Endothelial cell (in vitro differentiated cells): ENCODE measurements around the gene LRRC34. TPM values are rescaled to one million over a fixed set of nuclear protein-coding genes. Genes with fewer than 3 reads are reported as not detected.

ENCODE experiments used
- DNase-seq: peaks from one replicate; pipeline ENCODE4 v3.0.0; 2021; ENCODE audit warnings: low spot score
- H3K27ac Mint-ChIP-seq: one replicate; pipeline ENCODE4 v1.8.0; 2021; ENCODE audit warnings: mixed read lengths, inconsistent platforms; ENCODE audit not compliant: unreplicated experiment
- H3K27me3 Mint-ChIP-seq: one replicate; pipeline ENCODE4 v1.8.0; 2021; ENCODE audit warnings: mild to moderate bottlenecking, moderate library complexity, mixed read lengths, inconsistent platforms; ENCODE audit not compliant: unreplicated experiment
- H3K36me3 Mint-ChIP-seq: one replicate; pipeline ENCODE4 v1.8.0; 2021; ENCODE audit warnings: mild to moderate bottlenecking, low read depth, mixed read lengths, inconsistent platforms; ENCODE audit not compliant: unreplicated experiment
- H3K4me1 Mint-ChIP-seq: one replicate; pipeline ENCODE4 v1.8.0; 2021; ENCODE audit warnings: mild to moderate bottlenecking, mixed read lengths, inconsistent platforms; ENCODE audit not compliant: unreplicated experiment
- H3K4me3 Mint-ChIP-seq: one replicate; pipeline ENCODE4 v1.8.0; 2021; ENCODE audit warnings: mild to moderate bottlenecking, mixed read lengths, inconsistent platforms; ENCODE audit not compliant: unreplicated experiment
- H3K9me3 Mint-ChIP-seq: one replicate; pipeline ENCODE4 v1.8.0; 2021; ENCODE audit warnings: mixed read lengths, inconsistent platforms; ENCODE audit not compliant: unreplicated experiment
- total RNA-seq: library from RNA; stranded (reverse); fragmentation: NEBNext Ultra II Directional; extraction: Animal tissue kit (Norgen Biotek cat#: 25700); gene quantifications from one replicate; pipeline ENCODE4 v1.2.1, GENCODE V29; 2021; ENCODE audit not compliant: unreplicated experiment
- TF ChIP-seq, protein P1 (sequence below): fragments of 200-600 bp; sonication (generic); IDR thresholded peaks from one replicate; pipeline ENCODE4 v1.5.0; 2021; ENCODE audit warnings: antibody characterized with exemption; ENCODE audit not compliant: unreplicated experiment

The LRRC34 gene
- total RNA-seq, 1 donor from 2014 or later = 5.6 TPM

DNA sequence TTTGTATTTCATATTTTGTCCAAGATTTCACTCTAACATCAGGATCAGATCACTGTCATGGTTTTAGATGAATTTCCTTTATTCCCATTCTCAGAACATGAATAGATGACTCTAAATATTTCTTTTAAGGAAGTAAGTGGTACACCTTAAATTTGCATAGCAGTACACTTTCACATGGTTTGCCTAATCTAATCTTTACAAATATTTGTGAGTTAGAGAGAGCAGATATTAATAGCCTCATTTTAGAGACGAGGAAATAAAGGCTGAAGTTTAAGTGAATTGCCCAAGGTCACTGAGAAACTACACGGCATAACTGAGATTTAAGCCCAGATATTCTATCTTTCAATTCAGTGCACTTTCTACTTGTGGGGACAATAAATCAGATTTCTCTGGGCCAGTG is 62.0 kb downstream of the LRRC34 start:
- TF ChIP-seq, protein P1, sequence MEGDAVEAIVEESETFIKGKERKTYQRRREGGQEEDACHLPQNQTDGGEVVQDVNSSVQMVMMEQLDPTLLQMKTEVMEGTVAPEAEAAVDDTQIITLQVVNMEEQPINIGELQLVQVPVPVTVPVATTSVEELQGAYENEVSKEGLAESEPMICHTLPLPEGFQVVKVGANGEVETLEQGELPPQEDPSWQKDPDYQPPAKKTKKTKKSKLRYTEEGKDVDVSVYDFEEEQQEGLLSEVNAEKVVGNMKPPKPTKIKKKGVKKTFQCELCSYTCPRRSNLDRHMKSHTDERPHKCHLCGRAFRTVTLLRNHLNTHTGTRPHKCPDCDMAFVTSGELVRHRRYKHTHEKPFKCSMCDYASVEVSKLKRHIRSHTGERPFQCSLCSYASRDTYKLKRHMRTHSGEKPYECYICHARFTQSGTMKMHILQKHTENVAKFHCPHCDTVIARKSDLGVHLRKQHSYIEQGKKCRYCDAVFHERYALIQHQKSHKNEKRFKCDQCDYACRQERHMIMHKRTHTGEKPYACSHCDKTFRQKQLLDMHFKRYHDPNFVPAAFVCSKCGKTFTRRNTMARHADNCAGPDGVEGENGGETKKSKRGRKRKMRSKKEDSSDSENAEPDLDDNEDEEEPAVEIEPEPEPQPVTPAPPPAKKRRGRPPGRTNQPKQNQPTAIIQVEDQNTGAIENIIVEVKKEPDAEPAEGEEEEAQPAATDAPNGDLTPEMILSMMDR = no peak
- no peak for DNase-seq
- H3K4me3 Mint-ChIP-seq = no peak overlapping the region
- no peaks in the 10 kb centered on the region for H3K36me3 Mint-ChIP-seq
- no peak overlapping the region for H3K27ac Mint-ChIP-seq
- peaks cover 4% of the 10 kb centered on the region for H3K4me1 Mint-ChIP-seq
- H3K9me3 Mint-ChIP-seq = no peaks in the 10 kb centered on the region
- H3K27me3 Mint-ChIP-seq = no peaks in the 10 kb centered on the region

DNA sequence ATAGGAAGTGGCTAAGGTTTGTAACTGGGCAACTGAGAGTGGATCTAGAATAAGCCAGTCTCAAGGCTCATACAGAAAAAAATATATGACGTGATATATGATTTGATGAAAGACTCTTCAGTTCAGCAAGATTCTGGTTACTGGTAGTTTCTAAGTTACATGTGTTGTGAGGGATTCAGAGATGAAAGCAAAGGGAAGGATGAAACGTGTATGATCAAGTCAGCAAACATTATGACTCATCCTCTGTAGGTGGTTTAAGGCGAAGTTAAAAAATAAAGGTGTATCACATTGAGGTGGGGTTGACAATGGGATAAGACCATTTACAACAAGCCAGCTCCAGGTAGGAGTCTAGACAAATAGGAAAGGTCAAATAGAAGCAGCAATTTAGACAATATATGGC is 64.0 kb downstream of the LRRC34 start:
- H3K4me1 Mint-ChIP-seq = peaks cover 4% of the 10 kb centered on the region
- TF ChIP-seq, protein P1 = no peak
- no peaks in the 10 kb centered on the region for H3K27me3 Mint-ChIP-seq
- no peaks in the 10 kb centered on the region for H3K9me3 Mint-ChIP-seq
- no peak overlapping the region for H3K4me3 Mint-ChIP-seq
- DNase-seq = no peak
- H3K36me3 Mint-ChIP-seq = no peaks in the 10 kb centered on the region
- no peak overlapping the region for H3K27ac Mint-ChIP-seq

DNA sequence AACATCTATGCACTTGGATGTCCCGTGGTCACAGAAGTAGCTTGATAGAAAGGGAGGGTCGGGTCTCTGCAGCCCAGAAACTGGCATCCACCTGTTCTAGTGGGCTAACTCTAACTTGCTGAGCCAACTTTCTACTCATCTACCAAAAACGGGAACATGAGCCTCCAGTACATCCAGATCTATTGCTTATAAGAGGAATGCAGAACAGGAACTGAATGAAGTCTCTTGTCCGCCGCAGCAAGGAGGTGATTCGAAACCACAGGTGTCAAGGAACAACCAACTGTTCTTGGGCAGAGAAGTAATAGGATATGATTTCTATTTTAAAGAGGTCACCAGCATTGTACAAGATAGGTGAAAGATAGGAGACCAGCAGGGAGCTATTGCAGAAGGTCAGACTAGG is 65.8 kb downstream of the LRRC34 start:
- no peak overlapping the region for H3K4me3 Mint-ChIP-seq
- H3K9me3 Mint-ChIP-seq = no peaks in the 10 kb centered on the region
- no peaks in the 10 kb centered on the region for H3K36me3 Mint-ChIP-seq
- no peak overlapping the region for H3K27ac Mint-ChIP-seq
- TF ChIP-seq, protein P1 = no peak
- H3K4me1 Mint-ChIP-seq = peaks cover 2% of the 10 kb centered on the region
- H3K27me3 Mint-ChIP-seq = no peaks in the 10 kb centered on the region
- DNase-seq = no peak

DNA sequence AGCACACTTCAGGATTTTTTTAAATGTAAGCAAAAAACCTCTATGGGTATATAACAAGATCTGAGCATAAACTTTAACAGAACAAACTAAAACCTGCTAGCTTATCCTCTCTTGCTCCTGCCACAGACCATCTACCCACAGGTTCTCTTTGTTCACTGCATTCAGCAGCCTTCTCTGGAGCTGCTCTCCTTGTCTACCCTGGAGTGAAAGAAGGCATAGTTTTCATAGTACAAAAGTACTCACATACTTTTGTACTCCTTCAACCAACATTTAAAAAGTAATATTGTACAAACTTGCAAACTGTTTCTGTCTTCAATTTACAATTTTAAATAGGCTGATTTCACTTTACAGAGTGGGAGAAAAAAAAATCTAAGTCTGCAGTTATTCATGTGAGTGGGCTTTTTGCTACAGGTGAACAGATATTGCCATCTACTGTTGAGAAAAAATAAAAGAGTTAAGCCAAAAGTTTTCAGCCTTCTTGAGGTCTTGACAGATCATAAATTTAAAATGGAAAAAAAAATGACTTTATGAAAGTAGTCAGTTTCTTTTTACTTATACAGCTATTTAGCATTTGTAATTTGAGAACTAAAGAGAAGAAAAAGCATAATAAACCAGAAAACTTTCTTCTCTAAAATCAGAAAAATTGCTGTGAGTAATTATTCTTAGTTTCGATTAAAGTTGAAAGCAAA is 68.2 kb downstream of the LRRC34 start:
- H3K9me3 Mint-ChIP-seq = no peaks in the 10 kb centered on the region

More for the DNA sequence above, 68.2 kb downstream of the LRRC34 start:
- H3K36me3 Mint-ChIP-seq = no peaks in the 10 kb centered on the region
- H3K27ac Mint-ChIP-seq = no peak overlapping the region
- H3K27me3 Mint-ChIP-seq = no peaks in the 10 kb centered on the region
- no peaks in the 10 kb centered on the region for H3K4me1 Mint-ChIP-seq
- H3K4me3 Mint-ChIP-seq = no peak overlapping the region
- no peak for DNase-seq
- TF ChIP-seq, protein P1 = no peak

Other genes with a start within 250 kb of the LRRC34 start
- 164 TPM for gene MECOM, start 149.2 kb downstream of the LRRC34 start, total RNA-seq
- gene TERC, start 47.8 kb downstream of the LRRC34 start, total RNA-seq = 3.2 TPM
- 2.6 TPM for gene ACTRT3, start 43.3 kb downstream of the LRRC34 start, total RNA-seq
- gene MYNN, start 39.5 kb downstream of the LRRC34 start, total RNA-seq = 13.0 TPM
- gene LRRIQ4, start within 50 bp of the LRRC34 start, total RNA-seq = 0.38 TPM
- 0.23 TPM for gene LRRC31, start 57.0 kb upstream of the LRRC34 start, total RNA-seq
- not detected for gene SAMD7, start 98.7 kb upstream of the LRRC34 start, total RNA-seq
- gene SEC62, start 153.9 kb upstream of the LRRC34 start, total RNA-seq = 89.3 TPM
- 14.6 TPM for gene GPR160, start 225.1 kb upstream of the LRRC34 start, total RNA-seq